COLO668 (cell line): ENCODE measurements around the gene MSI2.
A peak's percentile ranks its signal among the peaks of the same experiment; 100 is the strongest.

Source experiments
- DNase-seq: peaks from one replicate; lab custom pipeline; 2025; ENCODE audit not compliant: unreplicated experiment; lab: John Stamatoyannopoulos, UW

The MSI2 gene

GRCh38 chr17:57245786-57246185, 10.5 kb upstream of the MSI2 start:
- no peak for DNase-seq

- no peak for DNase-seq
These were observed 10.1 kb upstream of the MSI2 start for GRCh38 chr17:57246257-57246656.

- DNase-seq = no peak
These were observed 9.1 kb upstream of the MSI2 start for GRCh38 chr17:57247261-57247660.

- DNase-seq = no peak
These were observed 8.4 kb upstream of the MSI2 start for GRCh38 chr17:57247913-57248312.

- no peak for DNase-seq
These were observed 6.8 kb upstream of the MSI2 start for GRCh38 chr17:57249520-57249919.

- no peak for DNase-seq
These were observed 5.0 kb upstream of the MSI2 start for GRCh38 chr17:57251211-57251787.

GRCh38 chr17:57253362-57254065, 2.8 kb upstream of the MSI2 start:
- DNase-seq = no peak

GRCh38 chr17:57255182-57255775, 1.0 kb upstream of the MSI2 start:
- no peak for DNase-seq

GRCh38 chr17:57256708-57257112, 387 bp downstream of the MSI2 start:
- DNase-seq = peak; percentile 40

GRCh38 chr17:57257195-57257894, 1.0 kb downstream of the MSI2 start:
- DNase-seq = peak; percentile 7

GRCh38 chr17:57257895-57258851, 1.9 kb downstream of the MSI2 start:
- DNase-seq = peak; percentile 9

- DNase-seq = no peak
These were observed 3.0 kb downstream of the MSI2 start for GRCh38 chr17:57259306-57259705.

GRCh38 chr17:57259817-57260216, 3.5 kb downstream of the MSI2 start:
- peak; percentile 1 for DNase-seq

- DNase-seq = no peak
These were observed 4.2 kb downstream of the MSI2 start for GRCh38 chr17:57260325-57261083.

- no peak for DNase-seq
These were observed 4.8 kb downstream of the MSI2 start for GRCh38 chr17:57261084-57261461.

GRCh38 chr17:57262557-57262956, 6.2 kb downstream of the MSI2 start:
- no peak for DNase-seq

- DNase-seq = no peak
These were observed 7.9 kb downstream of the MSI2 start for GRCh38 chr17:57264250-57264649.

- DNase-seq = no peak
These were observed 8.5 kb downstream of the MSI2 start for GRCh38 chr17:57264776-57265175.

- DNase-seq = no peak
These were observed 10.6 kb downstream of the MSI2 start for GRCh38 chr17:57266902-57267311.

- DNase-seq = no peak
These were observed 11.9 kb downstream of the MSI2 start for GRCh38 chr17:57268181-57268580.
